GM21423 (cell line): ENCODE results near the gene LZTR1.
"Not testable (repeated sequence)": the region's sequence is repeated elsewhere in the genome, so short reads cannot be mapped to it uniquely, and the experiment has no call there.

Experiments
- ATAC-seq: cut with Tn5 transposase; IDR thresholded peaks from one replicate; pipeline ENCODE4 v1.9.1; 2021; ENCODE audit warnings: mild to moderate bottlenecking, moderate library complexity; ENCODE audit not compliant: unreplicated experiment

The LZTR1 gene

DNA sequence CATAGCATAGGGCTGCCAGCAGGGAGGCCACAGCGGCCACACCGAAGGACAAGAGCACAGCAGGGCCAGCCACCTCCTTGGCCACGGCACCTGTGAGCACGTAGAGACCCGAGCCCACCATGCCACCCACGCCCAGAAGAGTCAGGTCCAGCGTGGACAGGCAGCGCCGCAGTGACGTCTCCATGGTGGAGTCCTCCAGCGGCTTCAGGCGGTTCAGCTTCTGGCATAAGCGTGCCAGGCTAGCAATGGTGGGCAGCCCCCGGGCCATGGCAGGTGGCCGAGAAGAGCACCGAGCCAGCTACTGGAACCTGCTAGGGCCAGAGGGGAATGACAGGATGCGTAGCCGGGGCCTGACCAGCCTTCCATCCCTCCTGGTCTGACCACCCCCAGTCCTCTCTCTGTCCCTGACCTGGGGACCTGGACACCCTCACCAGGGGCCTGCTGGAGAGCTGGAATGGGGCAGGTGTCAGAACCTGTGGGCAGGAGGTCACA is 49.5 kb downstream of the LZTR1 start:
- no peak for ATAC-seq

DNA sequence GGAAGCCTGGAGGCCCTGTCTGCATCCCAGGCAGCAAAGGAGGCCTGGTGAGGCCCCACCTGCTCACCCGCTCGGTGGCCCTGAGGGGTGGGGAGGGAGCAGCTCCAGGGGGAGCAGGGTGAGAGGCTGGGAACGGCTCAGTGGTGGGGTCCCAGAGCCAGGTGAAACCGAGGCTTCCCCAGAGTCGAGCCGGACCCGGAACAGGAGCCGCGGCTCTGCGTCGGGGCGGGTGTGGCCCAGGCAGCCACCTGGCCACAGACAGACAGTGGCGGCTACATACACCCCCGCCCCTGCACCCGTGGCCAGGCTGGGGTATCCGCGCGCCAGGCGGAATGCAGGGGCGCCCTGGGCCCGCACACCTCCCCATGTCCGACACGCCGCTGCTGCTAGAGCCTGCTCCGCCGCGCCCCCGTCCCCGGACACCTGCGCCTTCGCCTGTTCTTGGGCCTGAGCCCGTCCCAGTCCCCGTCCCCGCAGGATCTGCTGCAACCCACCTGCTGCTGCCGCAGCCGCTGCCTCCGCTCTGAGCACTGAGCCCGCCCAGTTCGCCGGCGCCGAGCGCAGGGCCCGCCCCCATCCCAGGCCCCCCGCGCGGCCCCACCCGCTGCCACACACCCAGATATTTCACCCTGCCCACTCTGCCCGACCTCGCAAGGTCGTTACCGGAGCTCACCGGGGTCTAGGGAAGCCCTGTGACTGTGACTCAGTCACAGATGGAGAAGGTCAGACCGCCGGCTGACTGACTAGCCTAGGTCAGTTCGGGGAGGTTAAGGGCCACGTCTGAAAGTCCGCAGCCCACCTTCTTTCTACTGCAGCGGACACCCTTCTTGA is 50.2 kb downstream of the LZTR1 start, which contains the start of gene SLC7A4:
SLC7A4 (minus strand) TSS at position 525 of the 831 bp plus-strand sequence. CDS start 749 bp downstream, outside the sequence.
- no peak for ATAC-seq

DNA sequence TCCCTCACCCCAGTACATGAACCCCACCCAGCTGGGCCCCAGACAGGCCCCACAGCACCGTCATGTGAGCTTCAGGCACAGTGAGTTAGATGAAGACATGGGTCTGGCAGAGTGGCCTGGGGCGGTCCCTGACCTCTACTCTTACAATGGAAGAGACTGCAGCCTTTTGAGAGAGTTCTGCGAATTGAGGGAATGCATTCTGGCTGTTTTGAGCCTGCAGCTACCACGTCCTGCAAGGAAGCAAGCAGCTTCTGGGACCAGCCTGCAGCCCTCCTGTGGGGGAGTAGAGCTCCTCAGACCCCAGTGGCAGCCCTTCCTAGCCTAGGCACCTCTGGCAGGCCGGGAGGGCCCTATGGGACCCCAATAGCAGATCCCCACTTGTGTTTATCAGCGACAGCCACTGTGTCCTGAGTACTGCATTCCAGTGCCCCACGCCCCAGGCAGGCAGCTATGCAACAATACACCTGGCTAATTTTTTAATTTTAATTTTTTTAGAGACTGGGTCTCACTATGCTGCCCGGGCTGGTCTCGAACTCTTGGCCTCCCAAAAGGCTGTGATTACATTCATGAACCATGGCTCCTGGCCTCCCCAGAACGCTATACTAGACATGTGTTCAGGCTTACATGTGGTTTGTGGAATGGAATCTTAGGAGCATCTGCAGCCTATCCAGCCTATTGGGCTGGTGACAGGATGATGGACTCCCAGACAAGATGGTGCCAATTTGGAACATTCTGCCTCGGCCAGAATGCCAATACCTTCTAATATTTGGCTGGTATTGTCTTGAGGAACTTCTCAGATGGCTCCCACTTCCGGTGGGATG is 51.0 kb downstream of the LZTR1 start:
- ATAC-seq = no peak

DNA sequence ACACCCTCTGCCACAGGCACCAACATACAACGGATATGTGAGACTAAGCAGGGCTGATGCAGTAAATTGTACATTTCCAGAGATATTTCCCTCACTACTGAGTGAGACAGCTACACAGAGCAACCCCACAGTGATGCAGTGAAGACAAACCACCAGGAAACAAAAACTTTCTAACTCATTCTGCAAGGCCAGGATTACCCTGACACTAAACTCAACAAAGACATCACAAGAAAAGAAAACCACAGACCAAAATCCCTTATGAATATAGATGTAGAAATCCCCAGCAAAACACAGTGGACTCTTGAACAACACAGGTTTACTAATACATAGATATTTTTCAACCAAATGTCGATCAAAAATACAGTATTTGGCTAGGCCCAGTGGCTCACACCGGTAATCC is 51.8 kb downstream of the LZTR1 start:
- no peak for ATAC-seq

DNA sequence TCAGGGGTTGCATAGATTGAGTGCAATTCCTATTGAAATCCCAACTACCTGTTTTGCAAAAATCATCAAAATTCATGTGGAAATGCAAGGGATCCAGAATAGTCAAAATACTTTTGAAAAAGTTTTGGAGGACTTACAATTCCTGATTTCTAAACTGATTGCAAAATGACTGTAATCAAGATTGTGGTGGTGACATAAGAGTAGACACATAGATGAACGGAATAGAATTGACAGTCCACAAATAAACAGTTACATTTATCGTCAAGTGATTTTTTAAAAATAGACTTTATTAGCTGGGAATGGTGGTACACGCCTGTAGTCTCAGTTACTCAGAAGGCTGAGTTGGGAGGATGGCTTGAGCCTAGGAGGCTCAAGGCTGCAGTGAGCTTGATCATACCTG is 52.9 kb downstream of the LZTR1 start:
- ATAC-seq = no peak

DNA sequence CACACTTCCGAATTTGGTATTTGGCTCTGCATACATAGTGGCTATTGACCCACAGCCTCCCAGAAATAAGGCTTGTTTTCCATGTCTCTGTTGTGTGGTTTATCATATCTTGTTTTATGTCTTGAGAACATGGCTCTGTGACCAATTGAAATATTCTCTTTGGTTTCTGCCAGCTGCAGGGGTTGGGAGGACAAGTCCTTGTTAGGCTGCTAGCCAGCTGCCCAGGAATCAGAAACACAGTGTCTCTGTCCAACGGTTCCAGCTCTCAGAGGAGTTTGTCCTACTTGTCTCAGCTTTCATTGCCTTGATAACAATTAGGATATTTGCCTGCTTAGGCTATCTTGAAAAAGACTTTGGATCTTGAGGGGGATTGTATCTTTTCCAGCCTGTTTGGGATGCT is 56.3 kb downstream of the LZTR1 start:
- ATAC-seq = no peak

DNA sequence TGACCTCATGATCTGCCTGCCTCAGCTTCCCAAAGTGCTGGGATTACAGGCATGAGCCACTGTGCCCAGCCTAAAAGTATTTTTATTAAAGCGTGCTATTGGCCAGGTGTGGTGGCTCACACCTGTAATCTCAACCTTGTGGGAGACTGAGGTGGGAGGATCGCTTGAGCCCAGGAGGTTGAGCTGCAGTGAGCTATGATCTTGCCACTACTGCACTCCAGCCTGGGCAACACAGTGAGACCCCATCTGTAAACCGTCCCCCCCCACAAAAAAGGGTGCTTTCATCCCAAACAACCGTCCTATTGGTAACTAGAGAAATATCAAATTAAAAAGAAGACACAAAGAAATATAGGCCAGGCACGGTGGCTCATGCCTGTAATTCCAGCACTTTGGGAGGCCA is 57.1 kb downstream of the LZTR1 start:
- not testable (repeated sequence) for ATAC-seq

DNA sequence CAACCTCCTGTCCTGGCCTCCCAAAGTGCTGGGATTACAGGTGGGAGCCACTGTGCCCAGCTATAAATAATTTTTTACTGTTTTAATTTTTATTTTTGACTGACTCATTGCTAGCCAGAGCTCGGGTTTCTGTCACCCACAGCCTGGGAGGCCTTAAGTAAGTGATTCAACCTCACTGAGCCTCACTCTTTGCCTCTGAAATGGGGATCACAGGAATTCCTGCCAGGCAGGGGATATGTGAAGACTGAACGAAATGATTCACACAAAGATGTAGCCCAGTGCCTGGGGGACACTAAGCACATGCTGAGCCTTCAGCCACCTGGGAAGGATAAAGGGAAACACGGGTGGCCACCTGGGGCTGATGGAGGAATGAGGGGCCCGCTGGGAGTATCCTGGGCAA is 59.8 kb downstream of the LZTR1 start:
- ATAC-seq = no peak

DNA sequence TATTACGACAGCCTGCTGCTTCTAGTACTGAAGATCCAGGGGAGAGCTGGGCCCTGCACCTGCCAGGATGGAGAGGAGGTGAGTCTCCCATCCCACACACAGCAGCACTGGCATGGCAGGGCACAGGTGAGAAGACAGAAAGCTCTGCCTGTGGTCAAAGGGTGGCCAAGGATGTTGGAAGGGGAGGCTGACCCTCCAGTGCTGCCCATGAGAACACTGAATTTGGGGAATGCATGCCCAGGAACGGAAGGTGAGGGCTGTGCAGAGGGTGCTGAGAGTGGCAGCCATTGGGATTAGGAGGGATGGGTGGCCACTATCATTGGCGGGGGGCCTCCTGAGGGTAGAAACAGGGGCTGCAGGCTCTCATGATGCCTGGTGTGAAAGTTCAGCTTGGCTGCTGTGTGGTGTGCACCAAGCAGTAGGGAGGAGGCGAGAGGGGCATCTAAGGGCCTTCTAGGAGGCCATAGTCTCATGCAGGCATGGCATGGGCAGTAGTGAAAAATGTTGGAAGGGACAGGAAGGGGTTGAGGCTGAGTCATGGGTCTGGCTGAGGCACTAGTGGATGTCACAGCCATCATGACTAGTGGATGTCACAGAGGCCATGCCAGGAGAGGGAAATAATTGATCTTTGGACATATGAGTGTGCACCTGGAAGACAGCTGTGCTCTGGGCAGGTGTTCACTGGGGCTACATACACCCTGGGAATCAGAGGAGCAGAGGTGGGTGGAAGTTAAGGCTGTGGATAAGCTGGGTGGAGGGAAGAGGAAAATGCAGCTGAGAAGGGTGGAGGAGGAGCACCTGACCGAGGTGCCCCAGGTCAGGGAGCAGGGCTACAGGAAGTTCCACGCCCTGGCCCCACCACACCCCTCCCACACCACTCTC is 61.1 kb downstream of the LZTR1 start:
- ATAC-seq = no peak

DNA sequence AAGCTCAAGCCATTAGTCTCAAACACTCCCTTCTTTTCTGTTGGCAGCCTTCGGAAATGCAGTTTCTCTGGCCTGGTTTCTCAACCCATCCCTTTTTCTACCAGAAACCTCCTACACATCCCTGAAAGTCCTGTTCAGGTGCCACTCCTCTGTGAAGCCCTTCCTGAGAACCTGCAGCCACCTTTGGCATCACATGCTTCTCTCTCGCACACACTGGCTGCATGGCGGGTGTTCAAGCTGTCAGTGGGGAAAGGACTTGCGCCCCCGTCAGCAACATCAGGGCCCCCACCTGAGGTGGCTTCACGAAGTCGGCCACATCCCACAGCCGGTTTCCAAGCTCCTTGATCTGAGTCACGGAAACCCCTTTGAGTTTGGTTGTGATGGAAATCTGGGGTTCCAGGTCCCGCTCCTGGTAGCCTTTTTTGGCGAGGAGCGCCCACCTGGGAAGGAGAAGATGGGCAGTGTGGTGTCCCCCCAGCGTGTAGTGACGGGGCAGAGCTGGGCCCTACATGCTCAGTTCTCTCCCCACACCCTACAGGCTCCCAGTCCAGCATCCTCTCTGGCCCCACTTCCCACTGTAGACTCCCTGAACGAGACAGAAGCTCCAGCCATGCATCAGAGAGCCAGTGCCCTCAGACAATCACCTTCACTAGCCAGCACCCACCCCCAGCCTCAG is 61.9 kb downstream of the LZTR1 start:
- no peak for ATAC-seq

DNA sequence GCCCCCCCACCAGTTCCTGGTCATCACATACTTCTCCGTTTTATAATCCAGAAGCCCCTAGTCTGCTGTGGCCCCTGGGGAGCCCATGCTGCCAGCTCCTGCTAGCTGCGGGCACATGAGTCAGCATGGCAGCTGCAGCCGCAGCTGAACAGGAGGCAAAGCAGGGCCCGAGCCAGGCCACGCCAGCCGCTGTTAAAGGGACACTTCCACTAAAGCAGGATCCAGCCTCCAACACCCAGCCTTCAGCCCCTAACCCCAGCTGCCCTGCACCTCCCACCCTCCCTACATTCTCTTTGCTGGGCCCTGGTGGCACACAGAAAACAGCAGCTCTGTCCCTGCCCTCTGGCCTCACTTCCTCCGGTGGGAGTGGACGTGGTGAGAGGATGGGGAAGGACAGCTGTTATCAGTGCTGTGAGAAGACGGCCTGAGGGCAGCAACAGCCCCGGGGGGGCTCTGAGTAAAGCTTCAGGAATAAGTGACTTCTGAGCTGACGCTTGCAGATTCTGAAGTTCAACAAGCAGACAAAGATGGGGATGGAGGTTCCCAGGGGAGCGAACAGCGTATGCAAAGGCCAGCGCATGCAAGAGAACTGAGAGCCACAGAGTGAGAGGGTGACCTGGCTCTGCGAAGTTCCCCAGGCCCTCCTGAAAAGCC is 63.0 kb downstream of the LZTR1 start:
- no peak for ATAC-seq

DNA sequence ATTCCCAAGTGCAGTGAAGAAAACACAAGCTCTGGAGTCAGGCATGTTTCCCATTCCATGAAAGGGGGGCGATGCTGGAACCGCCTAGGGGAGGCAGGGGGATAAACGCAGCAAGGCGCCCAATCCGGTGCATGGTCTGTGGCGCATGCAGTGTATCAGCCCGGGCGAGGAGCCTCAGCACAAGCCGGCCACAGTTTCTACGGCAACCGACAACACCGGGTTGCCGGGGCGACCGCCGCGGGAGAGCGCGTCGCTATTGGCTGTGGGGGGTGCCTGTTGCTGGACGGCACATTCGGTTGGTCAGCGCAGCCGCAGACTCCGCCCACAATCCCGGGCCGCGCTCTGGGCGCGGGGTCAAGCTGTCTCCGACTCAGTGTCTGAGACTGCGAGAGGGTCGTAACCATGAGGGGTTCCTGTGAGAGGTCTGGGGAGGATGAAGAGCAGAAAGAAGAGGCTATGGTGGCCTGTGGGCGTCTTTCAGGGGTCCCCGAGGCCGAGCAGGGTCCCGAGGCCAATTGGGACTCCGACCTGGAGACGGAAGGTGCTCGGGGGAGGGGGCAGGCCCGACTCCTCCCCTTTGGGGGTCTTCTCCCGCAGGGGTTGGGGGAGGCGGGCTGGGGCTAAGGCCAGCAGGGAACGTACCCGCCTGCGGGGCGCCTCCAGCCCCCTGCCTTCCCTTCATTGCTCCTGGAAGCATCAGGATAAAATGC is 63.6 kb downstream of the LZTR1 start, which contains the start of gene LRRC74B:
LRRC74B (plus strand) TSS at position 362 of the 710 bp plus-strand sequence; CDS start at position 403, 41 bp downstream.
- ATAC-seq = peak; percentile 91

DNA sequence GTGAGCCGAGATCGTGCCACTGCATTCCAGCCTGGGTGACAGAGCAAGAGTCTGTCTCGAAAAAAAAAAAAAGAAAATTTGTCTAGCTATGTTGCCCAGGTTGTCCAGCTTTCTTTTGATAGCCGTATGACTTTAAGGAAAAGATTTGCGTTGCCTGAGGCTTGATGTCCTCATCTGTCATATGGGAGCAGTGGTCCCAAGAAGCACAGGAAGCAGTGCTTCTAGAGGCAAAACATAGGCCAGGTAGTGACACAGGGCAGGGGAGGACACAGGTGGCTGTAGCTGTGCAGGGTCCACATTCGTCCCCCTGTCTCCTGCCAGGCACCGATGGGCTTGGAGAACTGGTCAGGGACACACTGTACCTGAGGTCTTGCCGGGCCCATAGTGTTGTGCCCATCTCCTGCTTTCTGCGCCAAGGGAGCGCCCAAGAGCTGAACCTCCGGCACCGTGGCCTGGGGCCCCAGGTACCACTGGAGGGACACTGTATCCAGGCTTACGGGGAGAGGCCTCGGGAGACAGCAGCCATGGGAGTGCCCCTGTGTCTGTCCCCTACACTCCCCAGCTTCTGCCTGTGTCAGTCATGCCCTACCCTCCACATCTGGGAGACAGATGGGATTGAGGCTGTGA is 65.1 kb downstream of the LZTR1 start:
- ATAC-seq = no peak

DNA sequence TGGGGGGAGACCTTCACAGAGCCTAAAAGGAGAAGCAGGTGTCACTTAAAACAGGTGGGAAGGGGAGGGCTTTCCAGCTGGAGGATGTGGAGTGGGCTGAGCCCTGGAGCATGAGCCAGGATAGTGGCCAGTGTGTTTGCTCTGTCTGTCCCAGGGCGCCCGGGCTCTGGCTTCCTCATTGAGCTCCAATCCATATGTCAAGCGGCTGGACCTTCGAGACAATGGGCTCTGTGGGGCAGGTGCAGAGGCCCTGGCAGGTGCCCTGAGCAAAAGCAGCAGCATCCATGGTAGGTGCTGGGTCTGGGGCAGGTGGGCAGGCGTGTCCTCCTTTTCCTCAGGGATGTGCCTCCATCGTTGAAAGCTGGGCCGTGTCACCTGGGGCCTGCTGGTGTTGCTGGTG is 65.6 kb downstream of the LZTR1 start:
- ATAC-seq = no peak

DNA sequence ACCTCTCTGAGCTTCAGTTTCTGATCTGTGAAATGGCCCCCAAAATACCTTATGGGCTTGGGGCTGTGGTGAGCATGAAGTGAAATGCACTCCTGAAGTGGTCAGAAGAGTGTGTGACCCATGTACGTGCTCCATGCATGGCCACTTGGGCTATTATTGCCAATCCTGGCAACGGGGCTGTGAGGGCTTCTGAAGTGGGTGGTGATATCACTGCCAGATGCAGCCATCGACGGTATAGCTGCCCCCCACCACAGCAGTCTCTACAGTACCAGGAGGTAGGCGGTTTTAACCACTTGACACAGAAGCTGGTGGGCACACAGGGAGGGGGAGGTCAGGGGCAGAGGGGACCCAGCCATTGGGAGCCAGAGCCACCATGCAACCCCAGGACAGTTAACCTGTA is 66.4 kb downstream of the LZTR1 start:
- ATAC-seq = not testable (repeated sequence)
